H1 (cell line): Measurements from ENCODE around the gene PIBF1. TPM values are rescaled to one million over a fixed set of nuclear protein-coding genes. Genes with fewer than 3 reads are reported as not detected.

Source experiments
- polyA plus RNA-seq, 7 experiments: library from polyadenylated mRNA; depleted of rRNA in 3 of 7; stranded (reverse) in 5 of 7; unstranded in 2 of 7; fragments of >200 nt in 5 of 7; fragments of 200-250 nt in 2 of 7; gene quantifications; 1 replicate in 5 of 7; 2 replicates in 1 of 7; 4 replicates in 1 of 7; pipeline versions ENCODE4 v1.2.1 to v1.2.3, GENCODE V29; 2011 to 2013; ENCODE audit warnings: missing spikeins in 2 of 7, mixed read lengths in 2 of 7
- total RNA-seq: library from RNA; stranded (reverse); fragmentation: NEBNext Ultra II Directional; extraction: Animal tissue kit (Norgen Biotek cat#: 25700); gene quantifications from 2 replicates; pipeline ENCODE4 v1.2.1, GENCODE V29; 2021
- TF ChIP-seq, protein P1 (sequence below): fragments of 300-600 bp; sonication (generic); IDR thresholded peaks from 2 replicates; pipeline ENCODE4 v1.7.1; 2012; ENCODE audit warnings: low read length, moderate library complexity, mild to moderate bottlenecking, inconsistent platforms; ENCODE audit not compliant: insufficient replicate concordance

Gene PIBF1
- total and polyA plus RNA-seq, 2 of the 8 experiments (the other 6 are each of a cell fraction or from before 2014, with no cell fraction given) = 1.1 to 13.2 TPM

DNA sequence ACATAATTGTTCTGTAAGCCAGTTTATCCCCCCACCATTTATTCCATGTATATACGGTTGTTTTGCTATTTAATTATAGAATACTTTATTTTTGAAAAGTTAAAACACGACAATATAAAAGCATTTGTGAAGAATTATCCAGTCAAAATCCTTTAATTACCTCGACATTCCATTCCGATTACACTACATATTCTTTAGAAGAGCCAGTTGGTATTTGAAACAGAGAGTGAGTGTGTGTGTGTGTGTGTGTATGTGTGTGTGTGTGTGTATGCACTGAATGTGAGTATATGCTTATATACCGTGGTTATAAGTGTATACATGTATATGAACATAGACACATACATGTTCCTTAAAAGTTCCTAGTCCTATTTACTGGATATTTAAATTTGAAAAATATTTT is 189.0 kb downstream of the PIBF1 start (continued):
- TF ChIP-seq, protein P1, sequence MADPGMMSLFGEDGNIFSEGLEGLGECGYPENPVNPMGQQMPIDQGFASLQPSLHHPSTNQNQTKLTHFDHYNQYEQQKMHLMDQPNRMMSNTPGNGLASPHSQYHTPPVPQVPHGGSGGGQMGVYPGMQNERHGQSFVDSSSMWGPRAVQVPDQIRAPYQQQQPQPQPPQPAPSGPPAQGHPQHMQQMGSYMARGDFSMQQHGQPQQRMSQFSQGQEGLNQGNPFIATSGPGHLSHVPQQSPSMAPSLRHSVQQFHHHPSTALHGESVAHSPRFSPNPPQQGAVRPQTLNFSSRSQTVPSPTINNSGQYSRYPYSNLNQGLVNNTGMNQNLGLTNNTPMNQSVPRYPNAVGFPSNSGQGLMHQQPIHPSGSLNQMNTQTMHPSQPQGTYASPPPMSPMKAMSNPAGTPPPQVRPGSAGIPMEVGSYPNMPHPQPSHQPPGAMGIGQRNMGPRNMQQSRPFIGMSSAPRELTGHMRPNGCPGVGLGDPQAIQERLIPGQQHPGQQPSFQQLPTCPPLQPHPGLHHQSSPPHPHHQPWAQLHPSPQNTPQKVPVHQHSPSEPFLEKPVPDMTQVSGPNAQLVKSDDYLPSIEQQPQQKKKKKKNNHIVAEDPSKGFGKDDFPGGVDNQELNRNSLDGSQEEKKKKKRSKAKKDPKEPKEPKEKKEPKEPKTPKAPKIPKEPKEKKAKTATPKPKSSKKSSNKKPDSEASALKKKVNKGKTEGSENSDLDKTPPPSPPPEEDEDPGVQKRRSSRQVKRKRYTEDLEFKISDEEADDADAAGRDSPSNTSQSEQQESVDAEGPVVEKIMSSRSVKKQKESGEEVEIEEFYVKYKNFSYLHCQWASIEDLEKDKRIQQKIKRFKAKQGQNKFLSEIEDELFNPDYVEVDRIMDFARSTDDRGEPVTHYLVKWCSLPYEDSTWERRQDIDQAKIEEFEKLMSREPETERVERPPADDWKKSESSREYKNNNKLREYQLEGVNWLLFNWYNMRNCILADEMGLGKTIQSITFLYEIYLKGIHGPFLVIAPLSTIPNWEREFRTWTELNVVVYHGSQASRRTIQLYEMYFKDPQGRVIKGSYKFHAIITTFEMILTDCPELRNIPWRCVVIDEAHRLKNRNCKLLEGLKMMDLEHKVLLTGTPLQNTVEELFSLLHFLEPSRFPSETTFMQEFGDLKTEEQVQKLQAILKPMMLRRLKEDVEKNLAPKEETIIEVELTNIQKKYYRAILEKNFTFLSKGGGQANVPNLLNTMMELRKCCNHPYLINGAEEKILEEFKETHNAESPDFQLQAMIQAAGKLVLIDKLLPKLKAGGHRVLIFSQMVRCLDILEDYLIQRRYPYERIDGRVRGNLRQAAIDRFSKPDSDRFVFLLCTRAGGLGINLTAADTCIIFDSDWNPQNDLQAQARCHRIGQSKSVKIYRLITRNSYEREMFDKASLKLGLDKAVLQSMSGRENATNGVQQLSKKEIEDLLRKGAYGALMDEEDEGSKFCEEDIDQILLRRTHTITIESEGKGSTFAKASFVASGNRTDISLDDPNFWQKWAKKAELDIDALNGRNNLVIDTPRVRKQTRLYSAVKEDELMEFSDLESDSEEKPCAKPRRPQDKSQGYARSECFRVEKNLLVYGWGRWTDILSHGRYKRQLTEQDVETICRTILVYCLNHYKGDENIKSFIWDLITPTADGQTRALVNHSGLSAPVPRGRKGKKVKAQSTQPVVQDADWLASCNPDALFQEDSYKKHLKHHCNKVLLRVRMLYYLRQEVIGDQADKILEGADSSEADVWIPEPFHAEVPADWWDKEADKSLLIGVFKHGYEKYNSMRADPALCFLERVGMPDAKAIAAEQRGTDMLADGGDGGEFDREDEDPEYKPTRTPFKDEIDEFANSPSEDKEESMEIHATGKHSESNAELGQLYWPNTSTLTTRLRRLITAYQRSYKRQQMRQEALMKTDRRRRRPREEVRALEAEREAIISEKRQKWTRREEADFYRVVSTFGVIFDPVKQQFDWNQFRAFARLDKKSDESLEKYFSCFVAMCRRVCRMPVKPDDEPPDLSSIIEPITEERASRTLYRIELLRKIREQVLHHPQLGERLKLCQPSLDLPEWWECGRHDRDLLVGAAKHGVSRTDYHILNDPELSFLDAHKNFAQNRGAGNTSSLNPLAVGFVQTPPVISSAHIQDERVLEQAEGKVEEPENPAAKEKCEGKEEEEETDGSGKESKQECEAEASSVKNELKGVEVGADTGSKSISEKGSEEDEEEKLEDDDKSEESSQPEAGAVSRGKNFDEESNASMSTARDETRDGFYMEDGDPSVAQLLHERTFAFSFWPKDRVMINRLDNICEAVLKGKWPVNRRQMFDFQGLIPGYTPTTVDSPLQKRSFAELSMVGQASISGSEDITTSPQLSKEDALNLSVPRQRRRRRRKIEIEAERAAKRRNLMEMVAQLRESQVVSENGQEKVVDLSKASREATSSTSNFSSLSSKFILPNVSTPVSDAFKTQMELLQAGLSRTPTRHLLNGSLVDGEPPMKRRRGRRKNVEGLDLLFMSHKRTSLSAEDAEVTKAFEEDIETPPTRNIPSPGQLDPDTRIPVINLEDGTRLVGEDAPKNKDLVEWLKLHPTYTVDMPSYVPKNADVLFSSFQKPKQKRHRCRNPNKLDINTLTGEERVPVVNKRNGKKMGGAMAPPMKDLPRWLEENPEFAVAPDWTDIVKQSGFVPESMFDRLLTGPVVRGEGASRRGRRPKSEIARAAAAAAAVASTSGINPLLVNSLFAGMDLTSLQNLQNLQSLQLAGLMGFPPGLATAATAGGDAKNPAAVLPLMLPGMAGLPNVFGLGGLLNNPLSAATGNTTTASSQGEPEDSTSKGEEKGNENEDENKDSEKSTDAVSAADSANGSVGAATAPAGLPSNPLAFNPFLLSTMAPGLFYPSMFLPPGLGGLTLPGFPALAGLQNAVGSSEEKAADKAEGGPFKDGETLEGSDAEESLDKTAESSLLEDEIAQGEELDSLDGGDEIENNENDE = no peak
